GM21723 (cell line): ENCODE measurements around the gene PTGDS.

ENCODE experiments used
- ATAC-seq: cut with Tn5 transposase; IDR thresholded peaks from one replicate; pipeline ENCODE4 v1.9.1; 2021; ENCODE audit warnings: mild to moderate bottlenecking, moderate library complexity; ENCODE audit not compliant: unreplicated experiment

Gene PTGDS

DNA sequence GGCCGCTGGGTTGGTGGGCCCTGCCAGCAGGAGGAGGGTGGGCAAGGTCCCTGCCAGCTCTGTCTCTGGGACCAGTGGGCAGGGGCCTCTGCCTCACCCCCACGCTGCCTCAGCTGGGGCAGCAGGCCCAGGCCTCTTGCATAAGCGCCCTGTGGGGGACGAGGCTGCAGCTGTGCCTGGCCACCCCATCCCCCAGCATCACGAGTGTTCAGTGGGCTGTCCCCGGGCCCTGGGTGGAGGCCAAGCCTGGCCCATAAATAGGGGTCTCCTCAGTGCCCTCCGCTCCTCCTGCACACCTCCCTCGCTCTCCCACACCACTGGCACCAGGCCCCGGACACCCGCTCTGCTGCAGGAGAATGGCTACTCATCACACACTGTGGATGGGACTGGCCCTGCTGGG is at the start of gene PTGDS:
Gene PTGDS (plus strand): TSS at position 282 of the 400 bp plus-strand sequence. CDS start 75 bp downstream, at position 357.
- ATAC-seq, result no peak

DNA sequence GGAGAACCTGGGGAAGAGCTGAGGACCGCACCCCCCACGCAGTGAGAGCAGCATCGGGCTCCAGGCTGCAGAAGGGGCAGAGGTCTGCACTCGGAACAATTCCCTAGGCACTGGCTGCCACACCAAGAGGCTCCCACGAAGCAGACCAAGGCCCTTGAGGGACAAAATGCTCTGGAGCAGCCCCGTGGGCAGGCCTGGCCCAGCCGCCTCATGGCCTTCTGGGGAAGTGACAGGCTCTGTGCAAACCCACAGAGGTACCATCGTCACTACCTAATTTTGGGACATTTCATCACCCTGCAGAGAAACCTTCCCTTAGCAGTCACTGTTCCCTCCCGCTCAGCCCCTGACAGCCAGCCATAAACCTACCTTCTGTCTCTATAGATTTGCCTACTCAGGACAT is 48.7 kb upstream of the PTGDS start:
- no peak for ATAC-seq

DNA sequence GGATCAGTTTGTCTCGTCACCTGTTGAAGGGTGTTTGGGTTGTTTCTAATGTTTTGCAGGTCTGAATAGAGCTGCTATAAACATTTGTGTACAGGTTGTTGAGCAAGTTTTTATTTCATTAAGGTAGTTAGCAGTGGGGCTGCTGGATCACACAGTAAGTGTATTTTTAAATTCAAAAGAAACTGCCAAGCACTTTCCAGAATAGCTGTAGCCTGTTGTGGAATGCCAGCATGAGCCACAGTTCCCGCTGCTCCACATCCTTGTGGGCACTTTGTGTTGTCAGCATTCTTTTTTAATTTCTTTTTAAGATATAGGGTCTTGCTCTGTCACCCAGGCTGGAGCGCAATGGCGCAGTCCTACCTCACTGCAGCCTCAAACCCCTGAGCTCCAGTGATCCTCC is 47.3 kb upstream of the PTGDS start:
- ATAC-seq, result no peak

DNA sequence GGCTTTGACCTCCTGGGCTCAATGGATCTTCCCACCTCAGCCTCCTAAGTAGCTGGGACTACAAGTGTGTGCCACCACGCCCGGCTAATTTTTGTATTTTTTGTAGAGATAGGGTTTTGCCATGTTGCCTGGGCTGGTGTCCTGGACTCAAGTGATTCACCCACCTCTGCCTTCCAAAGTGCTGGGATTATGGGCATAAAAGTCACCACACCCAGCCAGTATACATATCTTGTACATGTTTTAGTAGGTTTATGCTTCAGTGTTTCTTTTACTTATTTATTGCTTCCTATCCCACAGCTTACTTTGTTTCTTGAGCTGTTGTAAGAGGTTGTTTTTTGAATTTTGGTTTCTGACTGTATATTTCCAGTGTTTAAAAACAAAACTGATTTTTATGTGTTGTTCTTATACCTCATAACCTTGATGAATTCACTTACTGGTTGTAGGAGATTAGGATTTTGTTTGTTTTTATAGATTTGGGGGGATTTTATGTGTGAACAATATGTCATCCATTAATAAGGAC is 45.6 kb upstream of the PTGDS start:
- no peak for ATAC-seq

DNA sequence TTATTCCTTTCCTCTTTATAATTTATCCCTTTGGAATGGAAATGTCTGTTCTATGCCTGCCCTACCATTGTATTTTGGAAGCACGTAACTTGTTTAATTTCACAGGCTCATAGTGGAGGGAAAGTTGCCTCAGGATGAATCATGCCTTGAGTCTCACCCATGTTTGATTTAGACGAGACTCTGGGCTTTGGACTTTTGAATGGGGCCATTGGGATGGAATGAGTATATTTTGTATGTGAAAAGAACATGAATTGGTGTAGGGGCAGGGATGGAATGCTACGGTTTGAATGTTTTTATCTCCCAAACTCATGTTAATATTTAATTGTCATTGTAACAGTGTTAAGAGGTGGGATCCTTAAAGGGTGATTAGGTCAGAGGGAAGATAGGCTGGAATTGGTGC is 43.0 kb upstream of the PTGDS start:
- no peak for ATAC-seq

DNA sequence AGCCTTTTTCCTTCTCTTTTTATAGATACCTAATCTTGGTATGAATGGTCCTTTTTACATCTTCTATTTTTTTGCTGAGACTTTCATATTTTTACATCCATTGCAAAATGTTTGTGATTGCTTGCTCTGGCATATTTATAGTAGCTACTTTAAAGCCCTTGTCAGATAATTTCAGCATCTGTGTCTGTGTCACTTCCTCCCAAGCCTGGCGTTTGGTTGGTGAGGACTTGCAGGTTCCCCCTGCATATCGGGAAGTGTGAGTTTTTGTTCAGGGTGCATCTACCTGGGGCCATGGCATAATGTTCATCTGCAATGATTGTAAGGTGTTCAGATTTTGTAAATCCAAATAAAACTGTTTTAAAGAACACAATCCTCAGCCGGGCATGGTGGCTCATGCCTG is 41.7 kb upstream of the PTGDS start:
- no peak for ATAC-seq

DNA sequence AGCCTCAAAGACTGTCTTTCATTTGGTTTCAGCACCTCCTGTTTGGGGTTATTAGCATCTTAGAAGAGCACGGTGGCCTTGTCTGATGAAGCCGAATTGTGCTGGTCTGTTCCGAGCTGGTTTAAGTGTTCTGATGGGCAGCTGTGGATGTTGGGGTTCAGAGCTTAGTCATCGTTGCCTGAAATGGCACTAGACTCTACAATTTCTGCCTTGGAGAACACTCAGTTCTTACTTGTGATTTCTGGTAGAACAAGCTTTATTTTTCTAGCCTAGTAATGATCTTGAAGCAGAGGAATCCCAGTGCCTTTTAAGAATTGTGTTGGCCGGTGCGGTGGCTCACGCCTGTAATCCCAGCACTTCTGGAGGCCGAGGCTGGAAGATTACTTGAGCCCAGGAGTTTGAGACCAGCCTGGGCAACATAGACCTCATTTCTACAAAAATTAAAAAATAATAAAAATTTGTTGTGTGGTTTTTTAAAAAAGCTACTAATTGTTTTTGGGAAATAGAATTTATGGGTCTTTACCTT is 40.6 kb upstream of the PTGDS start:
- no peak for ATAC-seq

DNA sequence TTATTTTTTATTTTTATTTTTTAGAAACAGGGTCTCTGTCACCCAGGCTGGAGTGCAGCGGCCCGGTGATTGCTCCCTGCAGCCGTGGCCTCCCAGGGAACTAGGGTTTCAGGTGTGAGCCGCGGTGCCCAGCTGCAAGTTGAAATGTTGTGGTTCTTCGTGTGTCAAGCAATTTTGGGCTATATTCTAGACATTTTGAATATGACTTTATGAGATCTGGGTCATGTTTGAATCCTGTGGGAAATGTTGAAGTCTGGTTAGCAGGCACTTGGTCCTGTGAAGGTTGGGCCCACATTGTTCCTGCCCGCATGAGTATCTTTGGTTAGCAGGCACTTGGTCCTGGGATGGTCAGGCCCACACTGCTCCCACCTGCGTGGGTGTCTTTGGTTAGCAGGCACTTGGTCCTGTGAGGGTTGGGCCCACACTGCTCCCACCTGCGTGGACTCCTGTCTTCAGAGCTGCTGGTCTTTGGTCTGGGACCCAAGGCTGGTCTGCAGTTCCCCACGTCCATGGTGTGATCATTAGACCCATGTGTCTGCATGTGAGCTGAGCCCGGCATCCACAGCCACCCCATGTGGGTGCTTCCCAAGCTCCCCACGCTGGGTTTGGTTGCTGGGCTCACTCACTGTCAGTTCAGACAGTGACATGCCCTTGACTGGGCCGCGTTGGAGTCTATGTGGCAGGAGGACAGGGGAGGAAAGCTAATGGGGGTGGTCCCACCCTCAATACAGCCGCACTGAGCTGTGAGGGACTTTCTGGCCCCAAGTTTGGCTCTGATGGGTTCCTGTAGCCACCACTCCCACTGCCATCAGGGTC is 39.9 kb upstream of the PTGDS start:
- ATAC-seq, result no peak

DNA sequence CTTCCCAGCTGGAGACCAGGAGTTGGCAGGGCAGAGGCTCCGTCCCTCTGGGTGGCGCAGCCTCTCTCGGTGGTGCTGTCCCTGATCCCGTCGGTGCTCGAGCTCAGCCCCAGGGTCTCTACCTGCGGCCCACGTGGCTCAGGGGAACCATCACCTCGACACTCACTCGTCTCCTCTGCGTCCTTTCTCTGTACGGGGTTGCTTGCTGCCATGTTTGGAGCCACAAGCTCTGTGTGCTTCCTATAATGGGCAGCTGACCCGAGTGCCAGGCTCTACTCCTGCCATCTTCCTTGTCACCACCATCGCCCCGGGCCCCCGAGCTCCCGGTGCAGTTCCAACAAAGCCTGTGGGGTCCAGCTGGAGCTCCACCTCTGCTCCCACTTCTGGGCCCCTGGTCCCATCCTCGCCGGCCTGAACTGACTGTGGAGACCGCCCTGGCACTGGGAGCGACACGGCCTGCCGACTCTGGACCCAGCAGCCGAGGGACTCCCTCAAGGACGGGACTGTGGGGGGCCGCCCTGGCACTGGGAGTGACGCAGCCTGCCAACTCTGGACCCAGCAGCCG is 37.8 kb upstream of the PTGDS start:
- no peak for ATAC-seq

DNA sequence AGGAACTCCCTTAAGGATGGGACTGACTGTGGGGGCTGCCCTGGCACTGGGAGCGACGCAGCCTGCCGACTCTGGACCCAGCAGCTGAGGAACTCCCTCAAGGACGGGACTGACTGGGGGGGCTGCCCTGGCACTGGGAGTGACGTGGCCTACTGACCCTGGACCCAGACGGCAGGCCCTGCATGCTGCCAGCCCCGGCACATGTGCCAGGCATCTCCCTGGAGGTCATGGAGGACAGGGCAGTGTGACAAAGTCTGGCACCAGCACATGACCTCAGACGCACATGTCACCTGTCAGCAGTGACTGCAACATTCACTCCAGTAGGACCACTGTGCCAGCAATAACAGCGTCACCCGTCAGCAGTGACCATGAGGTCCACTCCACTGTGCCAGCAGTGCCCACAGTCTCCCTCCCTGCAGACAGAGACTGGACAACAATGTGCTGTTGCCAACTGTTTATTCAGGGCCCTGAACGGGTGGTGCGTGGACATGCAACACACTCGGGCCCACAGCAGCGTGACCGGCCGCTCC is 37.2 kb upstream of the PTGDS start:
- ATAC-seq, result no peak

DNA sequence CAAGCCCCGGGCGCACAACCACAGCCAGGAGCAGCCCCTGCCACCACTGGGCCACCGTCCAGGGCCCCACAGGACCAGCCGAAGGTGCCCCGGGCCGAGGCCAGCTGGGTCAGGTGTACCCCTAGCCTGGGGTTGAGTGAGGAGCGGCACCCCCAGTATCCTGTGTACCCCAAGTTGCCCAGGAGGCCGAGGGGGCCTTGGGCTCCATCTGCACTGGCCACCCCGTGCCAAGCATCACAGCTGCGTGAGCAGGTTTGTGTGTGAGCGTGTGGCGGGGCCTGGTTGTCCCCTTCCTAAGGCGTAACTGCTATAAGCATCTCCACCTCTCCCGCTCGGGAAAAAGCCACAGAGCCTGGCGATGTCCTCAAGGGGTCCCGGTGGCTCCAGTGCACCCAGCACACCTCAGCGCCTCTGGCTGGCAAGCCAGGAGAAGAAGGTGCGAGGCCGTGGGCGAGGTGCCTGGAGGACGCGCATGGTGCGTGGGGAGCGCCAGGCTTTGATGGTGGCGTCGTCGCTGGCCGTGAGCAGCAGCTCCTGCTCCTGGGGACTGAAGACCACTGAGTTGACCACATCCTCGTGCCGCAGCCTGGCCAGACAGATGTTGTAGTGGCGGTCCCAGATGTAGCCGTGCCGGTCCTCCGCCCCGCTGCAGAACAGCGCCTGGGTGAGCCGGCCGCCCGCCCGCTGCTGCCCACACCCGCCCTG is 36.6 kb upstream of the PTGDS start:
- no peak for ATAC-seq

DNA sequence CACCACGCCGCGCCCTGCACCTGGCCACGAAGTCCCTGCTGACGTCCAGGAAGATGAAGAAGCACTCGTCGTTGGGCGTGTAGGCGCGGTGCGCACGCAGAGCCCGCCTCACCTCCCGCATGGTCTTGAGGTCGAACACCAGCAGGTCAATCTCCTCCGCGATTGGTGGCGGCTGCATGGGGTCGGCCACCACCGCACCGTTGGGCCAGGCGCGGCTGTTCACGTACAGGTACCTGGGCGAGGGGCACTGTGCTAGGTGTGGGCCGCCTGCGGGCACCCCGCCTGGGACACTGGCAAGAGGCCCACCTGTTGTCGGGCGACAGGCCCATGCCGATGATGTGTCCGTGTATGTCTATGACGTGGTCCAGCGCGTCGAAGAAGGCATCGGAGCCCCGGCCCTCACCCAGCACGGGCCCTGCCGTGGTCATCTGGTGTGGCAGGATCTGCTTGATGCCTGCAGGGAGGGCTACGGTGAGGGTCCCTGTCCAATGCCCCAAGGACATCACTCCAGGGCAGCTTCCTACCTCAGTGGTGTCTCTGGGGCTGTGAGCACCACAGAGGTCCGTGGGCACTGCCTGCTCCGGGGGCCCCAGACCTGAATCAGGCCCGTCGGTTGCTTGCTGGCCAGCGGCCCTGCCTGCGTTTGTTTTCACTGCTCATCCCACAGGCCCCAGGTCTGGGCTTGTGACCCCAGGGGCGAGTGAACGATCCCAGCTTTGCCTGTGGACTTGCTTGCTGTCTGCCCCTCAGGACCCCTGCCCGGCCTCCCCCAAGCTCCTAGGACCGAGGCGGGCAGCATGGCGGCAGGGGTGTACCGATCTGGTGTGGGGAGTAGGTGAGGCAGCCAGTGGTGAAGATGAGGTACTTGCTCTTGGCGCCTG is 35.8 kb upstream of the PTGDS start:
- ATAC-seq, result no peak

DNA sequence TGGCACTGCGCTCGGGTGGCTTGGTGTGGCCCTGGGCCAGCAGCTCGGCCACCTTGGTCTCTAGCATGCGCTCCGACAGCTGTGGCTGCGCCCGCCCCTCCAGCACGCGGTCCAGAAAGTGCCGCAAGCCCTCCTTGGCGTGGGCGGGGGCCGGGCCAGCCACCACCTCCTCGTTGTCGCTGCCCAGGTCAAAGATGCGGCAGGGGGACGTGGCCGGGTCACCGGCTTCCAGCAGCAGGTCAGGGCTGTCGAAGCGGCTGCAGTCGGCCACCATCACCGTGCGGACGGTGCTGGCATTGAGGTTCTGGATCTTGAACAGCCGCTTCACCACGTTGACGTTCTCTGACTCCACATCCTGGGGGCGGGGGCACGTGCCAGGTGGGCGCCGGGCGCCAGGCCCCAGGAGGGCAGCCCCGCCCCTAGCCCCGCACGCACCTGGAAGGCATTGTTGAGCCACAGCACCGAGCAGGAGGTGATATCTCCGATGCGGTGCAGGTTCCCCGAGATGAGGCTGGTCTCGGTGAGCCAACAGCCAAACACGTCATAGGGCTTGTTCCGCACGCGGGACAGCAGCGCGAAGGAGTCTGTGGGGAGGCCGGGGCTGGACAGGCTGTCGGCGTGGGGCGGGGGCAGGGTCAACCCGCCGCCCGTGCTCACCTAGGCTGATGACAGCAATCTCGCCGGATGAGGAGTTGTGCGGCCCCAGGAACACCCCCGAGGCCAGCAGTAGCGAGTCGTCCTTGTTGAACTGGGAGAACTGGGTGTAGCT is 35.0 kb upstream of the PTGDS start:
- ATAC-seq, result no peak

DNA sequence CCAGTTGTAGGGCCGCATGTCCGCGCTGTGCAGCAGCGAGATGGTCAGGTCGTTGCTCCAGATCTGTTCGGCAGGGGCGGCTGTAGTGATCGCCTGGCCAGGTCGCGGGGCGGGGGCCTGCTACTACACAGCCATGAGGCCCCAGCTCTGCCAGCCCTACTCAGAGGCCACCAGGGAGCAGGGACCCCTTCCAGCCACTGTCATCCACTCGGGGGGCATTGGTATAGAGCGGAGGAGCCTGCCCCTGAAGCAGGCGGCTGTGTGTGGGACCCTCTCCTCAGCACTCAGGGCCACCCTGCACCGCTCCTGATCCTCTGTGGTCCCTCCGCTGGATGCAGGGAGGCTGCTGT is 34.4 kb upstream of the PTGDS start:
- ATAC-seq, result no peak

DNA sequence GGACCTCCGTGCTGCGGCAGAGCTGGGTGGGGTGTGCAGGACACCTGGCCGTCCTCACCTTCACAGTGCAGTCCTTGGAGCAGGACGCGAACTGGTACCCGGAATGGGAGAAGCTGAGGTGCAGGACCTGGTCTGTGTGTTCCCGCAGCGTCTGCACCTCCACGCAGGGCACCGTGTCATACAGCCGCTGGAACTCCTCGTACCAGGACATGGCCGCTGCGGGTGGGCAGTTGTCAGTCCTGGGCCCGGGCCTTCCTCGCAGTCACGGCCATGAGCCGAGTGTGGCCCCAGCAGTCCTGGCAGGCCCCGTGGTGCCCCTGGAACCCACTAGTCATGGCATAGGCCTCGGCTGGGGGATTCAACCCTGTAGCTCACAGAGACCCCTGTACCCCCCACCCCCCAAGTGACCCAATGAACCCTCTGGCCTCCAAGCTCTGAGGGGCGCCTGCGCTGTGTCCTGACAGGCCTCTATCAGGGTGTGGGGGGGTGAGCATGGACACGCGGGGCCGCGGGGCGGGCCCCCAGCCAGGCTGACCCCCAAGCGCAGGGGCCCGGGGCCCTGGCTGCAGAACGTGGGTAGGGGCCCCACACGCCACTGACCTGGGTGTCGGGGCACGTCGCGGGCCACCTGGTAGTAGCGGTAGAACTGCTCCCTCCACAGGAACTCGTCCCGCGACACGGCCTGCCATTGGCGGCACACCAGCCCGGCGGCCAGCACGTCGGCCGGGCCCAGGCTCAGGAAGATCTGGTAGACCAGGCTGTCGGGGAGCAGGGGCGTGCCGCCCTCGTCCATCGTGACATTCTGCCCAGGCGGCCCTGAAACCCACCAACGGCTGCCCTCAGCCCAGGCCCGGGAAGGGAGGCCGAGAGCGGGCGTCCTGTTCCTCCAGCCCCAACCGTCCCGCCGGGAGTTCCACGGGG is 33.8 kb upstream of the PTGDS start:
- peak; percentile 15 for ATAC-seq

DNA sequence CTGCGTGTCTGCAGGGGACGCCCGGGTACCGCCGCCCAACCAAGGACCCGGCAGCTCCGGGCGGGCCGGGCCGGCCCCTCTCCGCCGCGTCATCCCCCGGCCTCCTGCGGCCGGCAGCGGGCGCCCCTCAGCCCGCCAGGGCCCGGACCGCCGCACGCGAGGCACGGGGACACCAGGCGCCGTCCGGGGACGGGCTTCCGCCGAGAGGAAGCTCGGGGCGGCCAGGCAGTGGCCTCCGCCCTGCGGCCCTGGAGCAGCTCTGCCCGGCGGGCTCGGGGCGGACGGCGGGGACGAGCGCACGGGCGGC is 33.1 kb upstream of the PTGDS start:
- ATAC-seq, result peak; percentile 32

DNA sequence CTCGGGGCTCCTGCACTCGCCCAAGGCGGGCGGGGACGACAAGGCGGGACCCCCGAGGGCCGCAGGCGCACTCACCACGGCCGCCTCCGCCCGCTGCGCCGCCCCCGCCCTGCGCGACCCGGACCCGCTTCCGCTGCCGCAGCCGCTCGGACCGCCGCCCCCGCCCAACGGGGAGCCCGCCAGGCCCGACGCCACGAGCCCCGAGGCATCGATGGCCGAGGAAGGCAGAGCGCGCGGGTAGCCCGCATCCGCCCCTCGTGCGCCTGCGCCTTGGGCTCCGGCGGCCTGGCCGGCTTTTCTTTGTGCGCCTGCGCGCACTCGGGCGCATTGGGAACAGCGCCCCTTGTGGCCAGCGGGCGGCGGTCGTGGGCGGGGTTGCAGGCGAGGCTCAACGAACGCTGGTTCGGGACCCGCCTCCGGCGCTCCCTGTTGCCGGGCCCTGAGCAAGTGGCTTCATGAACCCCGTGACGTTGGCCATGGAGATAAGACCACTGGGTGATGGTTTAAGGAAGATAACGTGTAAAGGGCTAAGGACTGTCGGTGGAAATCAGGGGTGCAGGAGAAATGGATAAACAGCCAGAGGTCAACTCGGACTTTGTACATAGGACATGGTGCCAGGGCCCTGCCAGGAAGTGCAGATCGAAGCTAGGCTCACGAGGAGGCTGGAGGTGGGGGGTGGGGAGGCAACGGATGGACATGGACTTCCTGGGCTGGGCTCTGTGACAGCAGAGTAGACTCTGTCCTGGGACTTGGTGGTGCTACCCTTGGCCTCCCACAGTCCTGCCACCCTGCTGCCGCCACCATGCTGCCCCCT is 32.6 kb upstream of the PTGDS start, which contains the start of the genes C8G and FBXW5:
Gene C8G (plus strand): TSS at position 725 of the 814 bp plus-strand sequence. CDS start 78 bp downstream, at position 803.
Gene FBXW5 (minus strand): TSS at position 220 of the 814 bp plus-strand sequence. CDS start 655 bp downstream, outside the sequence.
- ATAC-seq, result peak; percentile 62
